Lower leg skin (tissue), 4 donors: ENCODE results near the gene RPS14. TPM values are rescaled to one million over a fixed set of nuclear protein-coding genes. Genes with fewer than 3 reads are reported as not detected.

Experiments used
- DNase-seq, 2 donors: peaks; one replicate each; pipeline ENCODE4 v3.0.0-alpha.2; 2019; ENCODE audit warnings: low spot score in 2 of 2
- H3K4me3 ChIP-seq: fragments of 200-600 bp; sonication (generic); 2 replicates; pipeline ENCODE4 v1.5.1; 2017; ENCODE audit warnings: mild to moderate bottlenecking, low read depth; ENCODE audit not compliant: poor library complexity, severe bottlenecking
- CTCF ChIP-seq, 3 donors: fragments of 450-650 bp; IDR thresholded peaks; one replicate each; pipeline ENCODE4 v1.5.1; 2016; ENCODE audit warnings: antibody characterized with exemption in 3 of 3, mild to moderate bottlenecking in 3 of 3, moderate library complexity in 2 of 3
- POLR2A ChIP-seq, 2 donors: fragments of 450-650 bp; IDR thresholded peaks; one replicate each; pipeline ENCODE4 v1.6.1; 2016 to 2017; ENCODE audit warnings: antibody characterized with exemption in 2 of 2, mild to moderate bottlenecking in 1 of 2, moderate library complexity in 1 of 2
- WGBS, 2 donors: methylation state at CpG; one replicate each; pipeline ENCODE4 v1.1.5; 2018; 5-methylcytosine and 5-hydroxymethylcytosine counted together
- intact Hi-C: fragments of 100-400 bp; cut with DNase I; formaldehyde crosslinking; loops from one replicate; pipeline ENCODE4 v1.15.0; 2023; ENCODE audit warnings: low total_unique reads
- total RNA-seq, 4 donors: library from RNA; depleted of rRNA; stranded (reverse); fragments of >200 nt; gene quantifications; one replicate each; pipeline ENCODE4 v1.1.0, GENCODE V29; 2016

RPS14 gene
- total RNA-seq, 4 donors from 2014 or later = 2,497 to 4,490 (median 3,854) TPM

- WGBS, 2 donors = 30 to 42% methylated on average over 4 of the region's 4 CpGs
- no peak for DNase-seq
- TF ChIP-seq CTCF (IDR thresholded peaks at IDR 0.05) (no peak), POLR2A (IDR thresholded peaks at IDR 0.05) (no peak)
- intact Hi-C loops = no loop called here
- H3K4me3 ChIP-seq = no peak overlapping the region
These were observed 47.0 kb upstream of the RPS14 start for GRCh38 chr5:150496534-150496933.

- no peak overlapping the region for H3K4me3 ChIP-seq
- DNase-seq = no peak
- 79 to 83% methylated on average over 3 of the region's 3 CpGs for WGBS, 2 donors
- TF ChIP-seq POLR2A (IDR thresholded peaks at IDR 0.05) = no peak
- TF ChIP-seq CTCF (IDR thresholded peaks at IDR 0.05) = no peak
- intact Hi-C loops = no loop called here
These were observed 46.6 kb upstream of the RPS14 start for GRCh38 chr5:150496098-150496497.

- DNase-seq = no peak
- no peak for TF ChIP-seq CTCF (IDR thresholded peaks at IDR 0.05)
- TF ChIP-seq POLR2A (IDR thresholded peaks at IDR 0.05) = no peak
- 37 to 62% methylated on average over 6 of the region's 6 CpGs for WGBS, 2 donors
- intact Hi-C loops = no loop called here
- H3K4me3 ChIP-seq = no peak overlapping the region
These were observed 43.1 kb upstream of the RPS14 start for GRCh38 chr5:150492621-150493020.

GRCh38 chr5:150491876-150492275, 42.3 kb upstream of the RPS14 start:
- TF ChIP-seq POLR2A (IDR thresholded peaks at IDR 0.05) = no peak
- no peak for TF ChIP-seq CTCF (IDR thresholded peaks at IDR 0.05)
- no peak for DNase-seq
- intact Hi-C loops = no loop called here
- WGBS, 2 donors = 77 to 81% methylated on average over 4 of the region's 4 CpGs
- no peak overlapping the region for H3K4me3 ChIP-seq

- no peak for DNase-seq
- no peak overlapping the region for H3K4me3 ChIP-seq
- intact Hi-C loops = no loop called here
- TF ChIP-seq POLR2A (IDR thresholded peaks at IDR 0.05) = no peak
- 61 to 83% methylated on average over 1 of the region's 1 CpG for WGBS, 2 donors
These were observed 41.2 kb upstream of the RPS14 start for GRCh38 chr5:150490754-150491153.

GRCh38 chr5:150490296-150490669, 40.7 kb upstream of the RPS14 start:
- no peak overlapping the region for H3K4me3 ChIP-seq
- 82 to 87% methylated on average over 2 of the region's 2 CpGs for WGBS, 2 donors
- TF ChIP-seq POLR2A (IDR thresholded peaks at IDR 0.05) (no peak), CTCF (IDR thresholded peaks at IDR 0.05) (no peak)
- no peak for DNase-seq
- intact Hi-C loops = no loop called here
